ENCODE data around the gene LRRTM4.
"Not testable (repeated sequence)": the region's sequence is repeated elsewhere in the genome, so short reads cannot be mapped to it uniquely, and the experiment has no call there.

LRRTM4 gene

DNA sequence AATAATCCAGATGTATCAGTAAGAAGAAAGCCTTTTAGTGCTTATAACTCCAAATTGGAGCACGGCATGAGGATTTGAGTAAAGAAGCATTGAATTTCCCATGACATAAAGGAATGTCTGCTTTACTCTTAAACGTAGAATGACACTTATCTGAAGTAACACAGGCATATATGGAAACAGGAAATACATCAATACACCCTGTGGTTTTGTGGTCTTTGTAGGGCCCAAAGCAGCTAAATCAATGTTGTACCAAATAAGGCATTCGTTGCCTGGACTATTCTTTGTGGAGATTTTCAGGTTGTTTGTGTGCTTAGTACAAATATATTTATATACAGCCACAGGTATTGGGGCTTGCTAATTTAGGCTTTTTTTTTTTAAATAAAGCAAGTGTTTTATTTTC, 660.5 kb downstream of the LRRTM4 start:
- no peak for DNase-seq (ENCODE audit: low read depth)

DNA sequence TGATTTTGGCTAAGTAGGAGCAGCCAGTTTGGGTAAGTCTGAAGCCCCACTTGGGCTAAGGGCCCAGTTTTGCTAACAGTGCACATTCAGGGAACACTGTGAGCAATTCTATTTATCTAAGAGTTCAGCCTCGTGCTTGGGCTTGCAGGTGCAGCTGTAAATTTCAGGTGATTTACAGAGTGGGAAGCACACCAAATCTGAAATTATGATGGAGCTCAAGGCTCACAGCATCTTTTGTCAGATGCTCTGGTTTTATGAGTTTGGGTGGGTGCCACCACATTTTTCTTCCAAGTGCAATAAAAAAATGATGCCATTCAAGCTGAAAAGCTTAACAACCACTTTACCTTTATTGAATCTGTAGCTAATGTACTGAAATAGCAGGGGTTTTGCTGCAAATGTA, 671.2 kb downstream of the LRRTM4 start:
- DNase-seq (ENCODE audit: low read depth) = no peak

DNA sequence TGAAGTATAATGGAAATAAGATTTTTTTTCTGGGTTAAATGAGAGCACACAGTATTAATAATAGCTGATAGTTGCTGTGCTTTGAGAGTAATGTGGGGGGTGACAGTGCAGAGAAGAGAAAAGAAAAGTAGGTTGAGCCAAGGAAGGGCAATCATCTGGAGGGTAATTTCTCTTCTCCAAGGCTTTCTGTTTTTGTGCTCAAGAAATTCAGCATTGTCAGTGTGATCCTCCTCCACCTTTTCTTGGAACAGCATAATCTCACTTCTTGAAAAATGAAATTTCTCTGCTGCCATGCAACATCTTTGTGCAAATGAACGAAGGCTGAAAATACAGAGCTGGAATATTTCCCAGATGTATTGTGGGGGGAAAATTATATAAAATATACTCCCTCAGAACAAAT, 673.1 kb downstream of the LRRTM4 start:
- no peak for DNase-seq (ENCODE audit: low read depth)

- DNase-seq (ENCODE audit: low read depth) = no peak
These were observed 682.4 kb downstream of the LRRTM4 start for GRCh38 chr2:76839826-76840225.

- no peak for DNase-seq (ENCODE audit: low read depth)
These were observed 692.6 kb downstream of the LRRTM4 start for GRCh38 chr2:76829374-76830234.

GRCh38 chr2:76826691-76827090, 695.5 kb downstream of the LRRTM4 start:
- no peak for DNase-seq (ENCODE audit: low read depth)

- DNase-seq (ENCODE audit: low read depth) = no peak
These were observed 696.8 kb downstream of the LRRTM4 start for GRCh38 chr2:76825140-76825970.

DNA sequence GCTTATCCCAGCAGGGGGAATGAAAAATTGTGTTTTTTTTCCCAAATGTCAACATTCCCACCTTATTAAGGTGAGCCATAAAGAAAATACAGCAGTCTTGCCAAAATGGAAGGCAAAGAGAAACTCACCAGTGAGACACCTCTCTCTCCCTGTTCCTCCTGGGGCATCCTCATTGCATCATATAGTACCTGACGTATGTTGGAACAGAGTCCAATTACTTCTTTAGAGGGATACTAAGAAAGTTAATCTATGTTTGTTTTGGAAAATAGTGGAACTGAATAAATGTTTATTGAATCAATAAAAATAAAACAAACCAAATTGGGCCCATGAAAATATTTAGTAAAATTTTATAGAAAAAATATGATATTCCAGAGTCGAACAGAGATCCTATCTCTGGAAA, 700.4 kb downstream of the LRRTM4 start:
- no peak for DNase-seq (ENCODE audit: low read depth)

- DNase-seq (ENCODE audit: low read depth) = no peak
These were observed 709.1 kb downstream of the LRRTM4 start for GRCh38 chr2:76813084-76813483.

GRCh38 chr2:76812156-76812555, 710.0 kb downstream of the LRRTM4 start:
- DNase-seq (ENCODE audit: low read depth) = no peak

DNA sequence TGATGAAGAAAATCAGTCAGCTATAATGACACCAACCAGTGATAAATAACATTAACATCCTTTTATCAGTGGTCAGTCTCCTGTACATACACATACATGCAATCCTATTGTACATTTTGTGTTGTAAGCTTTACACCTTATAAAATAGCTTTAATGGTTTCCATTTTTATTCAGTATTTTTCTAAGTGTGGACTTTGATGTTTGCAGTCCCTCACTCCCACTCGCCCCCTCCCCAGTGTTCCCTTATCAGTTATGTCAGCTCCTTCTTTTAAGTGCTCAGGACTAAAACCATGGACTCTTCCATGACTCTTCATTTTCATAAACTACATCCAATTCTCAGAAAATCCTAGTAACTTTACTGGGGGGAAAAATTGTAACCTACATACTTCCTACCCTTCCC, 713.0 kb downstream of the LRRTM4 start:
- no peak for DNase-seq (ENCODE audit: low read depth)

GRCh38 chr2:76808732-76809131, 713.4 kb downstream of the LRRTM4 start:
- DNase-seq (ENCODE audit: low read depth) = no peak

GRCh38 chr2:76793647-76794334, 728.4 kb downstream of the LRRTM4 start:
- DNase-seq (ENCODE audit: low read depth) = no peak

GRCh38 chr2:76781313-76781712, 740.9 kb downstream of the LRRTM4 start:
- not testable (repeated sequence) for DNase-seq (ENCODE audit: low read depth)

GRCh38 chr2:76763276-76763675, 758.9 kb downstream of the LRRTM4 start:
- no peak for DNase-seq (ENCODE audit: low read depth)

DNA sequence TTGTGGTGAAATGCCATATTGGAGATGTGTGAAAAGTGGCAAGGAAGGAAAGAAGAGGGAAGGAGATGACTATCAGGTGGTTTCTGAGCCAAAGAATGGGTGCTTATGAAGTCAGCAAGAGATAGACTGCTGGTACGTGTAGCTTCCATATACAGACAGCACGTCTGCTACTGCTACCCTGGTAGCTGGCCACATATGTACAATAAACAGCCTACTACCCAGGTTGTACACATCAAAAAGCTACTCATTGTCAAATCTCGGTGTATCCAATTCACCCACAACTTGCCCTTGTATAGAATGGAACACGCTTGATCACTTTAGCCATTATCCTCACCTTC, 761.8 kb downstream of the LRRTM4 start:
- DNase-seq (ENCODE audit: low read depth) = no peak

GRCh38 chr2:76759634-76760366, 762.4 kb downstream of the LRRTM4 start:
- no peak for DNase-seq (ENCODE audit: low read depth)

DNA sequence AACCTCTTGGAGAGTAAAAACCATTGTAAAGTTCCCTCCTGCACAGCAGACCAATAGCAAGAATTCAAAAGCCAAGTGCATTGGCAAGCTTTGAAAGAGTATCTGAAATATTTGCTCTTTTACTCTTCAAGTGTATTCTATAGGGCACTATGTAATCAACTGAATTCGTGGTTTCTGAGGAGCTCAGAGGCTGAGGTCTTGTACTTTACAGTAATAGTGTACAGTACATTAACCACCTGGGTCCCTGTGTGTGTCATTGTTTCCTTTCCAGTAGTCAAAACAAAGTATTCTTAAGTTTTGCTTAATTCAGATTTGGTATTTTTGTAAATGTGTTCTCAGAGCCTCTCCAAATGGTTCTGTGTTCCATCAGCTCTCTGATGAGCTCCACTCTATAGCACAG, 769.7 kb downstream of the LRRTM4 start:
- DNase-seq (ENCODE audit: low read depth) = no peak

- DNase-seq (ENCODE audit: low read depth) = no peak
These were observed 772.3 kb downstream of the LRRTM4 start for GRCh38 chr2:76749858-76750257.

GRCh38 chr2:76748581-76749296, 773.4 kb downstream of the LRRTM4 start:
- no peak for DNase-seq (ENCODE audit: low read depth)

DNA sequence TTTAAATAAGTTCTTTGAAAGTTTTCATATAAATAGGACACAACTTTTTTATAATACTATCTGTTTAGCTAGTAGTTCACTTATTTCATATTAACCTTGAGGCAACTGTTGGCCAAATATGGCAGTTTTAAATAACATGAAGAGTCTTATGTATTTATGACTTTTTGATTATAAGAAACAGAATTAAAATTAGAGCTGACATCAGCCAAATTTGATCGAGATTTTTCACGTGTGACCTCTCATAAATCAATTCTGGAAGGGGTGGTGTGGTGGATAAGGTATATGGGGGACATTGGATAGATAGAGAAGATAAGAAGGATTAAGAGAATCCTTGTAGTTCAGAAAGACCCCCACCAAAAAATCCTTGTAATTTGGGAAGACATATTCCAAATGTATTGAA, 776.6 kb downstream of the LRRTM4 start:
- no peak for DNase-seq (ENCODE audit: low read depth)
